Fibroblast of lung (primary cell): Measurements from ENCODE around the gene RIPK1. TPM values are rescaled to one million over a fixed set of nuclear protein-coding genes. Genes with fewer than 3 reads are reported as not detected.

ENCODE experiments used
- DNase-seq, 2 donors: peaks; one replicate each; pipeline versions ENCODE4 v3.0.0 to v3.0.0-alpha.2; 2010; ENCODE audit warnings: low read depth in 2 of 2
- H2AFZ ChIP-seq: 2 replicates; pipeline ENCODE4 v1.5.1; 2012; ENCODE audit warnings: low read length, control low read depth, inconsistent platforms
- H3K27ac ChIP-seq: 2 replicates; pipeline ENCODE4 v1.5.1; 2011; ENCODE audit warnings: low read length, control low read depth; ENCODE audit not compliant: insufficient read depth
- H3K27me3 ChIP-seq: 2 replicates; pipeline ENCODE4 v1.5.1; 2011; ENCODE audit warnings: mild to moderate bottlenecking, low read length; ENCODE audit not compliant: control insufficient read depth, insufficient read depth
- H3K36me3 ChIP-seq: 2 replicates; pipeline ENCODE4 v1.5.1; 2011; ENCODE audit warnings: low read length; ENCODE audit not compliant: control insufficient read depth, insufficient read depth
- H3K4me1 ChIP-seq: 2 replicates; pipeline ENCODE4 v1.5.1; 2011; ENCODE audit warnings: low read length; ENCODE audit not compliant: control insufficient read depth, insufficient read depth; ENCODE audit errors: extremely low read depth
- H3K4me2 ChIP-seq: 2 replicates; pipeline ENCODE4 v1.5.1; 2011; ENCODE audit warnings: low read length, control low read depth; ENCODE audit not compliant: insufficient read depth; ENCODE audit errors: extremely low read depth
- H3K4me3 ChIP-seq, 4 experiments: fragments of 200-600 bp in 1 of 4; sonication (generic) in 1 of 4; replicated peaks in 1 of 4; 2 replicates each; pipeline ENCODE4 v1.5.1; 2011 to 2016; ENCODE audit warnings: low read length in 4 of 4, low read depth in 3 of 4, mild to moderate bottlenecking in 3 of 4, control low read depth in 2 of 4, inconsistent platforms in 1 of 4, mixed read lengths in 1 of 4; ENCODE audit not compliant: insufficient read depth in 1 of 4; ENCODE audit errors: control extremely low read depth in 1 of 4
- H3K79me2 ChIP-seq: 2 replicates; pipeline ENCODE4 v1.5.1; 2012; ENCODE audit warnings: mild to moderate bottlenecking, low read length, inconsistent platforms; ENCODE audit not compliant: control insufficient read depth, insufficient read depth
- H3K9ac ChIP-seq: 2 replicates; pipeline ENCODE4 v1.5.1; 2011; ENCODE audit warnings: mild to moderate bottlenecking, low read length, control low read depth; ENCODE audit not compliant: insufficient read depth
- H3K9me3 ChIP-seq: 2 replicates; pipeline ENCODE4 v1.5.1; 2012; ENCODE audit warnings: low read depth, low read length; ENCODE audit not compliant: control insufficient read depth, insufficient read depth
- H4K20me1 ChIP-seq: 2 replicates; pipeline ENCODE4 v1.5.1; 2011; ENCODE audit warnings: low read length; ENCODE audit not compliant: control insufficient read depth, insufficient read depth; ENCODE audit errors: extremely low read depth
- CTCF ChIP-seq, 2 donors: IDR thresholded peaks in 1 of 2; conservative IDR thresholded peaks in 1 of 2; 1 replicate in 1 of 2; 2 replicates in 1 of 2; pipeline ENCODE4 v1.5.1; 2011 to 2012; ENCODE audit warnings: low read length in 2 of 2, control low read depth in 1 of 2, inconsistent platforms in 1 of 2, low read depth in 1 of 2, mild to moderate bottlenecking in 1 of 2
- EZH2 ChIP-seq: IDR thresholded peaks from 2 replicates; pipeline ENCODE4 v1.5.1; 2012; ENCODE audit warnings: low read length, control low read depth, mild to moderate bottlenecking; ENCODE audit errors: missing control alignments
- polyA plus RNA-seq, 2 donors: library from polyadenylated mRNA; depleted of rRNA in 1 of 2; stranded (reverse) in 1 of 2; unstranded in 1 of 2; fragments of >200 nt; gene quantifications; 2 replicates each; pipeline ENCODE4 v1.2.1, GENCODE V29; 2011 to 2012; ENCODE audit warnings: missing spikeins in 1 of 2
- total RNA-seq: library from RNA; depleted of rRNA; stranded (reverse); fragments of >200 nt; gene quantifications from 2 replicates; pipeline ENCODE4 v1.2.1, GENCODE V29; 2014

The RIPK1 gene
- total and polyA plus RNA-seq, 2 donors (not counting 1 experiment from before 2014, with no cell fraction given), result 22.1 to 29.3 TPM

- no peak overlapping the region for H2AFZ ChIP-seq
- no peak for DNase-seq
- no peaks in the 10 kb centered on the region for H3K79me2 ChIP-seq
- no peak for TF ChIP-seq EZH2
- TF ChIP-seq CTCF (conservative IDR thresholded peaks at IDR 0.05 in 1 of 2, IDR thresholded peaks at IDR 0.05 in 1 of 2; ENCODE audit: low read depth in 1 of 2, low read length in 2 of 2), result no peak
- no peak overlapping the region for H3K9ac ChIP-seq
- H3K27me3 ChIP-seq, result no peaks in the 10 kb centered on the region
- H3K27ac ChIP-seq, result no peak overlapping the region
- H3K4me3 ChIP-seq, result no peak overlapping the region
- H3K9me3 ChIP-seq, result no peaks in the 10 kb centered on the region
- H3K36me3 ChIP-seq, result peaks cover 8% of the 10 kb centered on the region
- H3K4me2 ChIP-seq, result no peak overlapping the region
- no peaks in the 10 kb centered on the region for H4K20me1 ChIP-seq
- H3K4me1 ChIP-seq, result no peaks in the 10 kb centered on the region
Measured at GRCh38 chr6:3086282-3086946, 18.1 kb downstream of the RIPK1 start.

- peak; percentile 11 to 56 for DNase-seq
- Histone ChIP-seq H4K20me1 (no peaks in the 10 kb centered on the region), H3K36me3 (peaks cover 6% of the 10 kb centered on the region), H3K9ac (no peak overlapping the region), H3K79me2 (no peaks in the 10 kb centered on the region), H3K9me3 (no peaks in the 10 kb centered on the region), H3K4me3 (no peak overlapping the region), H3K4me2 (no peak overlapping the region), H3K27me3 (no peaks in the 10 kb centered on the region), H3K4me1 (no peaks in the 10 kb centered on the region), H2AFZ (no peak overlapping the region), H3K27ac (no peak overlapping the region)
- TF ChIP-seq EZH2 (no peak), CTCF (conservative IDR thresholded peaks at IDR 0.05 in 1 of 2, IDR thresholded peaks at IDR 0.05 in 1 of 2; ENCODE audit: low read depth in 1 of 2, low read length in 2 of 2) (no peak)
Measured at GRCh38 chr6:3088446-3088845, 20.2 kb downstream of the RIPK1 start.

GRCh38 chr6:3088968-3089367 lies 20.7 kb downstream of the RIPK1 start:
- DNase-seq, result peak in 1 of 2 donors; percentile 33
- H3K9ac ChIP-seq, result no peak overlapping the region
- TF ChIP-seq EZH2 (no peak), CTCF (conservative IDR thresholded peaks at IDR 0.05 in 1 of 2, IDR thresholded peaks at IDR 0.05 in 1 of 2; ENCODE audit: low read depth in 1 of 2, low read length in 2 of 2) (no peak)
- H3K79me2 ChIP-seq, result no peaks in the 10 kb centered on the region
- H3K36me3 ChIP-seq, result peaks cover 8% of the 10 kb centered on the region
- no peak overlapping the region for H2AFZ ChIP-seq
- no peaks in the 10 kb centered on the region for H3K9me3 ChIP-seq
- no peaks in the 10 kb centered on the region for H3K4me1 ChIP-seq
- H3K4me2 ChIP-seq, result no peak overlapping the region
- H3K4me3 ChIP-seq, result no peak overlapping the region
- no peaks in the 10 kb centered on the region for H3K27me3 ChIP-seq
- no peaks in the 10 kb centered on the region for H4K20me1 ChIP-seq
- no peak overlapping the region for H3K27ac ChIP-seq
